B cell (primary cell): ENCODE measurements around the gene CHSY3. TPM values are rescaled to one million over a fixed set of nuclear protein-coding genes. Genes with fewer than 3 reads are reported as not detected.

Experiments
- ATAC-seq: fragments of 200-7000 bp; cut with Tn5 transposase; one replicate; pipeline ENCODE4 v1.10.0; 2021; ENCODE audit warnings: low read depth, mild to moderate bottlenecking, moderate number of reproducible peaks, moderate library complexity
- CTCF ChIA-PET: fragments of 350-600 bp; sonication (Branson Sonifier 250); formaldehyde crosslinking; loops from one replicate; lab custom pipeline; 2021; ENCODE audit warnings: antibody characterized with exemption, inconsistent platforms; lab: Charles Lee
- POLR2A ChIA-PET: fragments of 350-600 bp; sonication (Branson Sonifier 250); formaldehyde crosslinking; loops from one replicate; lab custom pipeline; 2021; ENCODE audit warnings: antibody characterized with exemption; lab: Charles Lee
- DNase-seq: peaks from one replicate; pipeline ENCODE4 v3.0.0; 2013
- H2AFZ ChIP-seq: 2 replicates; pipeline ENCODE4 v1.6.1; 2012; ENCODE audit warnings: mild to moderate bottlenecking, low read depth, low read length; ENCODE audit not compliant: insufficient read depth, poor library complexity, severe bottlenecking
- H3K27ac ChIP-seq, 2 donors: 1 replicate in 1 of 2; 2 replicates in 1 of 2; pipeline ENCODE4 v1.5.1; 2012 to 2013; ENCODE audit warnings: low read length in 2 of 2, mild to moderate bottlenecking in 2 of 2, moderate library complexity in 1 of 2
- H3K27me3 ChIP-seq, 4 experiments: fragments of 200-600 bp in 1 of 4; sonication (generic) in 1 of 4; replicated peaks in 1 of 4; 1 replicate in 2 of 4; 2 replicates in 2 of 4; pipeline versions ENCODE4 v1.6.1 to v1.7.0; 2013 to 2016; ENCODE audit warnings: low read length in 3 of 4, mild to moderate bottlenecking in 2 of 4, mixed read lengths in 1 of 4, moderate library complexity in 1 of 4; ENCODE audit not compliant: insufficient read depth in 4 of 4, control insufficient read depth in 3 of 4; ENCODE audit errors: control extremely low read depth in 1 of 4
- H3K36me3 ChIP-seq, 2 experiments: replicated peaks in 1 of 2; 1 replicate in 1 of 2; 2 replicates in 1 of 2; pipeline versions ENCODE4 v1.6.1 to v1.7.1; 2013; ENCODE audit warnings: low read length in 1 of 2; ENCODE audit not compliant: insufficient read depth in 2 of 2, control insufficient read depth in 1 of 2; ENCODE audit errors: control extremely low read depth in 1 of 2, extremely low read depth in 1 of 2
- H3K4me1 ChIP-seq, 2 donors: fragments of 200-600 bp in 1 of 2; sonication (generic) in 1 of 2; 1 replicate in 1 of 2; 2 replicates in 1 of 2; pipeline versions ENCODE4 v1.5.1 to v1.6.1; 2013 to 2017; ENCODE audit warnings: low read length in 2 of 2; ENCODE audit not compliant: control insufficient read depth in 2 of 2, insufficient read depth in 2 of 2
- H3K4me2 ChIP-seq: replicated peaks from 2 replicates; pipeline ENCODE3; 2012; ENCODE audit warnings: mild to moderate bottlenecking, low read depth, low read length; ENCODE audit not compliant: poor library complexity, severe bottlenecking
- H3K4me3 ChIP-seq, 5 experiments: fragments of 200-600 bp in 1 of 5; sonication (generic) in 1 of 5; 1 replicate in 3 of 5; 2 replicates in 2 of 5; pipeline versions ENCODE4 v1.5.1 to v1.7.0; 2011 to 2016; ENCODE audit warnings: low read length in 4 of 5, mild to moderate bottlenecking in 4 of 5, low read depth in 2 of 5, control low read depth in 1 of 5, moderate library complexity in 1 of 5; ENCODE audit not compliant: insufficient read depth in 1 of 5; ENCODE audit errors: control extremely low read depth in 1 of 5, extremely low read depth in 1 of 5
- H3K79me2 ChIP-seq: fragments of 200-600 bp; sonication (generic); one replicate; pipeline ENCODE4 v1.6.0; 2016; ENCODE audit warnings: low read length; ENCODE audit not compliant: control insufficient read depth, insufficient read depth
- H3K9ac ChIP-seq: fragments of 200-600 bp; sonication (generic); 2 replicates; pipeline ENCODE4 v1.6.1; 2017; ENCODE audit warnings: mild to moderate bottlenecking, low read length, moderate library complexity
- H3K9me3 ChIP-seq, 3 donors: one replicate each; pipeline versions ENCODE4 v1.6.1 to v1.7.1; 2013; ENCODE audit warnings: low read length in 2 of 3; ENCODE audit not compliant: control insufficient read depth in 2 of 3, insufficient read depth in 1 of 3; ENCODE audit errors: control extremely low read depth in 1 of 3
- H4K20me1 ChIP-seq: 2 replicates; pipeline ENCODE4 v1.6.0; 2012; ENCODE audit warnings: mild to moderate bottlenecking, low read length; ENCODE audit not compliant: insufficient read depth, control insufficient read depth, poor library complexity, severe bottlenecking
- H3K27ac Mint-ChIP-seq: one replicate; pipeline ENCODE4 v1.8.0; 2021; ENCODE audit warnings: mixed read lengths
- H3K27me3 Mint-ChIP-seq: one replicate; pipeline ENCODE4 v1.8.0; 2021; ENCODE audit warnings: mixed read lengths
- H3K4me1 Mint-ChIP-seq: one replicate; pipeline ENCODE4 v1.8.0; 2021; ENCODE audit warnings: mixed read lengths
- H3K4me3 Mint-ChIP-seq: one replicate; pipeline ENCODE4 v1.8.0; 2021; ENCODE audit warnings: mixed read lengths
- H3K9me3 Mint-ChIP-seq: one replicate; pipeline ENCODE4 v1.8.0; 2022; ENCODE audit warnings: mixed read lengths; ENCODE audit not compliant: insufficient read depth
- EZH2 ChIP-seq: IDR thresholded peaks from 2 replicates; pipeline ENCODE4 v1.6.1; 2012; ENCODE audit warnings: borderline replicate concordance, low read depth, mild to moderate bottlenecking, moderate library complexity, low read length; ENCODE audit not compliant: insufficient read depth, poor library complexity, severe bottlenecking
- WGBS: methylation state at CpG from one replicate; pipeline ENCODE4 v1.1.5; 2013; ENCODE audit warnings: missing lambda C conversion rate; ENCODE audit not compliant: insufficient coverage; 5-methylcytosine and 5-hydroxymethylcytosine counted together
- intact Hi-C: fragments of 100-400 bp; cut with micrococcal nuclease; formaldehyde crosslinking; loops from one replicate; pipeline ENCODE4 v1.10.0; 2022
- polyA plus RNA-seq: library from polyadenylated mRNA; depleted of rRNA; stranded (reverse); fragments of >200 nt; gene quantifications from 2 replicates; pipeline ENCODE4 v1.2.3, GENCODE V29; 2012
- total RNA-seq, 2 donors: library from RNA; stranded (reverse); fragments of 120-200 nt in 1 of 2; gene quantifications; 1 replicate in 1 of 2; 2 replicates in 1 of 2; pipeline versions ENCODE4 v1.2.3 to v1.2.4, GENCODE V29; 2013 to 2022
- TF ChIP-seq, protein P1 (sequence below): fragments of 200-600 bp; IDR thresholded peaks from one replicate; pipeline ENCODE4 v1.8.0; 2022; ENCODE audit warnings: antibody characterized with exemption, mild to moderate bottlenecking

Gene CHSY3
- total and polyA plus RNA-seq, 2 donors (not counting 1 experiment from before 2014, with no cell fraction given) = not detected

DNA sequence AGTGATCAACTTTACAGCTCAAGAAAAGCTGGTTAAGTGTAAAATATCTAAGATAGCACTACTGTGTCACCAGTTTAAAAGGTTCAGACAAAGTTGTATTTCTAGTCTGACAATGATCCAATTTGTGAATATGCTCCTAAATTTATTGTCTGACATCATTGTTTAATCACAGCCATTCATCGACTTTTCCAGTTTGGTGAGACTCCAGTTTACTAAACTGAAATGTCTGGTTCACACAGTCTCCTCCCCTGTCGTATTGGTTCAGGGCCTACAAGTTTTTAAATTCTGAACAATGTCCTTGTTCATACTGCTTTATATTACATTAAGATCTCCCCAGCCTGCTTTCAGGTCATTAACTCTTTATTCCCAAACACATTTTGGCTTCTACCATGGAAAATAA lies 161.4 kb downstream of the CHSY3 start:
- H3K9me3 ChIP-seq = no peaks in the 10 kb centered on the region
- ChIA-PET CTCF (no interaction called here), POLR2A (no interaction called here)
- Mint-ChIP-seq H3K27me3 (no peaks in the 10 kb centered on the region), H3K9me3 (no peaks in the 10 kb centered on the region), H3K4me1 (no peaks in the 10 kb centered on the region), H3K27ac (no peak overlapping the region), H3K4me3 (no peak overlapping the region)
- H3K9ac ChIP-seq = no peak overlapping the region
- TF ChIP-seq, protein P1, sequence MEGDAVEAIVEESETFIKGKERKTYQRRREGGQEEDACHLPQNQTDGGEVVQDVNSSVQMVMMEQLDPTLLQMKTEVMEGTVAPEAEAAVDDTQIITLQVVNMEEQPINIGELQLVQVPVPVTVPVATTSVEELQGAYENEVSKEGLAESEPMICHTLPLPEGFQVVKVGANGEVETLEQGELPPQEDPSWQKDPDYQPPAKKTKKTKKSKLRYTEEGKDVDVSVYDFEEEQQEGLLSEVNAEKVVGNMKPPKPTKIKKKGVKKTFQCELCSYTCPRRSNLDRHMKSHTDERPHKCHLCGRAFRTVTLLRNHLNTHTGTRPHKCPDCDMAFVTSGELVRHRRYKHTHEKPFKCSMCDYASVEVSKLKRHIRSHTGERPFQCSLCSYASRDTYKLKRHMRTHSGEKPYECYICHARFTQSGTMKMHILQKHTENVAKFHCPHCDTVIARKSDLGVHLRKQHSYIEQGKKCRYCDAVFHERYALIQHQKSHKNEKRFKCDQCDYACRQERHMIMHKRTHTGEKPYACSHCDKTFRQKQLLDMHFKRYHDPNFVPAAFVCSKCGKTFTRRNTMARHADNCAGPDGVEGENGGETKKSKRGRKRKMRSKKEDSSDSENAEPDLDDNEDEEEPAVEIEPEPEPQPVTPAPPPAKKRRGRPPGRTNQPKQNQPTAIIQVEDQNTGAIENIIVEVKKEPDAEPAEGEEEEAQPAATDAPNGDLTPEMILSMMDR = no peak
- no peak for TF ChIP-seq EZH2
- H3K36me3 ChIP-seq = no peaks in the 10 kb centered on the region
- no peak overlapping the region for H3K4me3 ChIP-seq
- no peaks in the 10 kb centered on the region for H3K79me2 ChIP-seq
- intact Hi-C loops = no loop called here
- H3K27me3 ChIP-seq = no peaks in the 10 kb centered on the region
- H3K4me1 ChIP-seq = no peaks in the 10 kb centered on the region
- H2AFZ ChIP-seq = no peak overlapping the region
- 79% methylated on average over 2 of the region's 2 CpGs for WGBS
- no peak overlapping the region for H3K4me2 ChIP-seq
- no peaks in the 10 kb centered on the region for H4K20me1 ChIP-seq
- DNase-seq (no peak), ATAC-seq (no peak)
- no peak overlapping the region for H3K27ac ChIP-seq

DNA sequence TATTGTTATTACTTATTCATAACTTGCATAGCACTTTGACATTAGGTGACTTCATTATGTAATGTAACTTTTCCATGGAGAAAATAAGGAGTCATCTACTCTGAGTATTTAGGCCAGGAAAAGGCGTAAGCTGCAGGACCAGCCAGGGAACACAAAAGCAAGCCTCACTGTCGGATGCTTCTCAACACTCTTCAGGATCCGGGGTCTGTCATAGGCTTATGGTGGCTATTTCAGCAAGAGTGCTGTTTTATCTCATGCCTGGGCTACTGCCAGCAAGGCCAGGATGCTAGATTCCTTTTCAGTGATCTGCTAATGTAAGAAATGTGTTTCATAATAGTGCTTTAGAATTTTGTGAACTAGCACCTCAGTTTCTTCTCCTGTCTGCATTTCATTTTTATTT lies 162.4 kb downstream of the CHSY3 start:
- ChIA-PET CTCF (no interaction called here), POLR2A (no interaction called here)
- no peak overlapping the region for H3K4me3 ChIP-seq
- DNase-seq = no peak
- H3K9me3 ChIP-seq = no peaks in the 10 kb centered on the region
- no peaks in the 10 kb centered on the region for H4K20me1 ChIP-seq
- WGBS = 80% methylated on average over 3 of the region's 3 CpGs
- Mint-ChIP-seq H3K9me3 (no peaks in the 10 kb centered on the region), H3K27me3 (no peaks in the 10 kb centered on the region), H3K4me3 (no peak overlapping the region), H3K4me1 (no peaks in the 10 kb centered on the region), H3K27ac (no peak overlapping the region)
- H3K36me3 ChIP-seq = no peaks in the 10 kb centered on the region
- no peak overlapping the region for H3K9ac ChIP-seq
- no peak for ATAC-seq
- no peak overlapping the region for H3K27ac ChIP-seq
- no peak overlapping the region for H3K4me2 ChIP-seq
- intact Hi-C loops = no loop called here
- no peak overlapping the region for H2AFZ ChIP-seq
- no peak for TF ChIP-seq EZH2
- TF ChIP-seq, protein P1 = no peak
- H3K79me2 ChIP-seq = no peaks in the 10 kb centered on the region
- no peaks in the 10 kb centered on the region for H3K4me1 ChIP-seq
- no peaks in the 10 kb centered on the region for H3K27me3 ChIP-seq
